NCI-H748 (cell line): ENCODE results near the gene FRMD5.
"Not testable (repeated sequence)": the region's sequence is repeated elsewhere in the genome, so short reads cannot be mapped to it uniquely, and the experiment has no call there.

Experiments used
- DNase-seq: peaks from one replicate; lab custom pipeline; 2025; ENCODE audit not compliant: unreplicated experiment; lab: John Stamatoyannopoulos, UW

Gene FRMD5

DNA sequence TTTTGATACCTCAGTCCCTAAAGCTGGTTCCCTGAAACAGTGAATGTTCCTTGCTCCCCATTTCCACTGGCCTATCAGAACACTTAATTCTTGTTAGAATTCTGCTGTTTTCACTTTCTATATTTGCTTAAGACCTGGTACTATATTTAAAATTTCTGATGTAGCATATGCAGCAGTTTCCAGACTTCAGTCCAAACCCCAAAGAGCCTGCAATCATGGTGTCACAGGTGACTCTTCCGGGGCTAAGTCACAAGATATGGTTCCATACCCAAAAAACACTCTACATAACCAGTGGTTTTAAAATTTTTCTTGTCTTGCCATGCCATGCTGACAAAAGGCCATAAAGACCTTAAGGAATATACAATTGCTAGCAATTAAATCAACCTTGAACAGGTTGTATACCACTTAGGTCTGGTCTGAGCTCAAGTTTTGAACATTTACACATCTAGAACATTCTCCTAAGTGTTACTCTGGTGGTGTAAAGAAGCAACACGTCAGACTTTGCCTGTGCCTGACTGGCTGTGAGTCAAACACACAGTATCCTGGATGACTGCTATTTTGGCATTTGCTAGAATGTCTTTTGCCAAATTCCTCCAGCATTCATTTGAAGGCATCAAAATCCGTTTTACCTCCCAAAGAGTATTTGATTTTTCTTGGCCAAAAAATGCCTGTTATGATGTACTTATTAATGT, 160.0 kb downstream of the FRMD5 start:
- no peak for DNase-seq

DNA sequence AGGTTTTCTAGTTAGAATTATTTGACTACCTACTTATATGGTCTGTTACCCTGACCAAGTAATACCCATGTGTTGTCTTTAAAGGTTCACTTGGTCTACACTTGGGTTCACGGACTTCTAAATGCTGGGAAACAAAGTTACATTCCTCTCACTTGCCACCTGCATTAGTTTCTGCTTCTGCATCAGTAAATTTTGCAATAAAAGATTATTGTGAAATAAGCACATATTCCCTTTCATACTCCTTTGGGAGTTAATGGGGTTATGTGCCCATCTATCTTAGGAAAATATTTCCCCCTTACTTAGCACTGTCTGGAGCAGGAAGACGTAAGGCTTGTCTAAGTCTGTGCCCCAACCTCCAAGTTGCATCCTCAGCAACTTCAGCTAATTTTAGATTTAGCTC, 160.7 kb downstream of the FRMD5 start:
- no peak for DNase-seq

DNA sequence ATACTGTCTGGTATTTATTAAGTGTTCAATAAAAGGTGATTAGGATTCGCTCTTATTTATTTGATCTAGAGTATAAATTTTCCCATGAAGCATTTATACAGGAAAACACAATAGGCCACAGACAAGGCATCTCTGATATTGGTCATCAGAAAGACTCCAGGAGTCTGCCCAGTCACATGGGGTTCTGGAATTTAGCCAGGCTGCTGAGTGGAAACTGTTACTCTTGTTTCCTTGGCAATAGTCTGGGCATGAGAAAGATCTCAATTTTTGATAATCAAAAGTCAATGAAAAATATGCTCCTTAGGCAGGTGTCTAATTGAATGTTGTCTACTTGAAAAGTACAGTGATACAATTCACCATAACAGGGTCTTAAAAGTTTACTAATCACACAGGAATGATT, 161.2 kb downstream of the FRMD5 start:
- no peak for DNase-seq

DNA sequence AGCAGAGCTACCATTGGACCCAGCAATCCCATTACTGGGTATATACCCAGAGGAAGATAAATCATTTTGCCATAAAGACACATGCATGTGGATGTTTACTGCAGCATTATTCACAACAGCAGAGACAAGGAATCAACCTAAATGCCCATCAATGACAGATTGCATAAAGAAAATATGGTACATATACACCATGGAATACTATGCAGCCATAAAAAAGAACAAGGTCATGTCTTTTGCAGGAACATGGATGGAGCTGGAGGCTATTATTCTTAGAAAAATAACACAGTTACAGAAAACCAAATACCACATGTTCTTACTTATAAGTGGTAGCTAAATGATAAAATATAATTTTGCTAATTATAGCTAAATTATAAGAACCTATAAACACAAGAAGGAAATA, 162.3 kb downstream of the FRMD5 start:
- not testable (repeated sequence) for DNase-seq

DNA sequence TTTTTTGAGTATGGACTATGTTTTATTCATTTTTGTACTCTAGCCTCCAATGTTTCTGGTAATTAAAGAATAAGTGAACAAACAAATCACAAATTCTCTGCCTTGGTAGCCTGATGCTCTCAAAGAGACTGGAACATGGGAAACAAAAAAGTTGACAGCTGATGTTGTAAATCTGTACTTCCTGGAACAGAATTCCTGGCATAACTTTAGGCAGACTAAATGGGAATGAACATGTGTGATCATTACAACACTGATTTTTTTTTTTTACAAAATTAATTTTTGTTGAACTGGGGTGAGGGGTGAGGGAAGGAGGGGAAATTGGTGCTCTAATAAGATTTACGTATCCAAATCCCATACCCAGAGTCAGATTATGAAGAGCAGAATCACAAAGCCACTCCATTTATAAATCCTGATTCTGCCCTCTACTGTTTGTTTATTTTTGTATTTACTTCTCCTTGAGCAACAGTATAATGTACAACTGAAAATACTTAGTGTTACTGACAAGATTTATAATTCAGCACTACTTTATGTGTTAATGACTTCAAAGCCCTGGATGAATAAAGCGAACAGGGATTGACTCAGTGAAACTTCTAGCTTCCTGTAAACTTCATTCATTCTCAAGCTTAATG, 165.0 kb downstream of the FRMD5 start:
- DNase-seq: no peak

DNA sequence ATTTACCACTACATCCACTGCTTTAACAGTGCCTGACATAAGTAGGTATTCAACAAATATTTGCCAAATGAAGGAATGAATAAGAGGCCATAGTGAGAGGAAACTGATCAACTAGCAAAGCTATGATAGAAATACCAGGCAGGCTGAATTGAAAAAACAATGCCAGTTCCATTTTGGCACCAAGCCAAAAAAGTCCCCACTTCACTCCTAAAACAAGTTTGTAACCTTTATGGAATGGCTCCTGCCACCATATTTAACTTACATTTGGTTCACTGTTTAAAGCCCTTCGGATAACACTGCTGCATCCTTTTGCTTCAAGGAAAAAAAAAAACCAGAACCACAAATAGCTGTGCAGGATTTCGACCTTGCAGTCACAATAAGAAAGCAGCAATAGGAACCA, 166.1 kb downstream of the FRMD5 start:
- no peak for DNase-seq

DNA sequence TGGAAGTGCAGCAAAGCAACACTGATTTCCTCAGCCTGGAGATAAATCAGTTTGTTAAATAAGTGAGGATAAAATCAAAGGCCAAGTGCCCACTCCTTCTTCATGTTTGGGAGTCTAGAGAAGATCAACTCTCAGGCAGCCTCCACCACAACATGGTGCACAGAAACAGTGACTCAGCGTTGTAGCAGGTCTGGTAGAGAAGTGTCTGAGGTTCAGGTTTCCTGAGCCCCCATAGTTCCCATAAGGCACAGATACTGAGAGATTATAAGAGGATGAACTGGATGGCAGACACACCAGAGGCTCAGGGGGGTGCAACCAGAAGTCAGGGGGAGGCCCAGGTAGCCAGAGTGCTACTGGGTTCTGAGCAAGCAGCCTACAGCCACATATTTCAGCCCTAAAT, 166.7 kb downstream of the FRMD5 start:
- DNase-seq: no peak

DNA sequence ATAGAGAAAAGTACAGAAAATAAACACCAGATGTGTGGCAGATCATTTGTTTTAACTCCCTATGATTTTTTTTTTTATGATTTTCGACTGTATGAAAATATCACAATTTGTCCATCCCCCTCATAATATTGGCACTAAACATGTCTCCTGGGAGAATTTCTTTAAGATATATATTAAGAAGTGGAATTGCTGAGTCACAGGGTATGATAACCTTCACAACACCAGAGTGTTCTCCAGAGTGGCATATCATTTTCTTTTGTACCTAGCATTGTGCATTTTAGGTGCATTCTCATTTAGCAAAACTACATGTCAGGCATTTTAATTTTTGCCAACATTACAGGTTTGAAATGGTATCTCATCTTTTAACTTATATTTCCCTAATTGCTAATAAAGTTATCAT, 170.9 kb downstream of the FRMD5 start:
- no peak for DNase-seq

DNA sequence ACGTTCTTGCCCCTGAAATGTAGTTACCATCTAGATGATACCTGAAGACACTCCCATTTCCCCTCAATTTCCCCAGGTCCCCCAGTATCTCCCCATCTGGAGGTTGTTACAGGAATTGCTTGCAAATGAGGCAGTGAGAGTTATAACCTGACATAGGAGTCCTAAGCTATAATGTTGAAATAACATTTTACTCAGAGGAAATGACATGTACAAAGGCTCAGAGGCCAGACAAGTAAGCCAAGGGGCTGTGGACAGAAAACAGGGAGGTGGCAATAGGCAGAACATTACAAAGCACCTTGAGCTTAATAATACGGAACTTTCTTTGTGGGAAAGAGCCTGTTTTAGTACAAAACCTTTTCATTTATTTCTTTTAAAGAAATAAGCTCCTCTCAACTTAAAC, 171.9 kb downstream of the FRMD5 start:
- DNase-seq: no peak

DNA sequence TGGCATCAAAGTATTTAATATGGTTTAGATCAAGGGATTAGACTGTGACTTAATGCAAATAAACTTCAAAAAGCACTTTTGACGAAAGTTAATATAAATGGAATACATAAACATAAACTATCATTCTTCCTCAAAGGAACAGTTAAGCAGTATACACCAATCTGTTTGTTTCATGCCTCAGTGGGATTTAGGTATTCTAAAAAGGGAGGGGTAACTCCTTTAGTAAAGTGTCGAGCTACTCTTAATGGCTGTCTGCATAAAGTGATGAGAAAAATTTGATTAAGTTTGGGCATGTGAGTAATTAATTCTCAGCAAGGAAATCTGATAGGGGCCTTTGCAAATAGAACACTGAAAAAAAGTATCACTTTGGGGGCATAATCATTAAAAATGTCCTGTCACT, 176.9 kb downstream of the FRMD5 start:
- DNase-seq: no peak

DNA sequence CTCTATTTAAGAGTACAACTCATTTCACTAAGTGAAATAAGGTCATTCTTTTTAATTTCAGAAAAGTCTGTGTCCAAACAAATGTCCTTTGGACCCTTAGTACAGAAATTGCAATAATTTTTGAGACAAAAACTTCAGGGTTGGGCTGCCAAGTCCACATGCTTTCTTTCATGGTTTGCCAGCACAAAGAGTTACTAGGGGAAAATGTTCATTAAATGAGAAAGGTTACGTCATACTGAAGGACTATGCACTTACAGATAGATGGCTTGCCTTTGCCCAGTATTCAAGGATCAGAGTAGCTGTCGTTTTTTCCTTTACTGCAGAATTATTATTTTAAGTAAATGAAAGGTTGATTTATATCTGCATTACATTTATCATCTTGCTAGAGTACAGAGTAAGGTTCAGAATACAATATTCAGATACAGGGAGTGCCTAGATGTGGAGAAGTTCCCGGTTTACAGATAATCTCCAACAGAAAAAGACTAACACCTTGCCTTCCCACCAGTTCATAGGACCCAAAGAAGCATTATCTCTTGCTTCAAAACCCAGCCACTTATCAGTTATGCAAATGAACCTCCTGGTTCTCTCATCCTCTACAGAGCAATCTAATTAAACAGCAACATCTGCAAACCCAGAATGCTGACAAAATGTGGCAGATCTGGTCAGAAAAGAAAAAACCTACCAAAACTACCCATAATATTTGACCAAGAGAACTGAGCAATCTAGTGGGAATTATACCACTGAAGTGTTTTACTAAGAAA, 179.3 kb downstream of the FRMD5 start:
- no peak for DNase-seq

DNA sequence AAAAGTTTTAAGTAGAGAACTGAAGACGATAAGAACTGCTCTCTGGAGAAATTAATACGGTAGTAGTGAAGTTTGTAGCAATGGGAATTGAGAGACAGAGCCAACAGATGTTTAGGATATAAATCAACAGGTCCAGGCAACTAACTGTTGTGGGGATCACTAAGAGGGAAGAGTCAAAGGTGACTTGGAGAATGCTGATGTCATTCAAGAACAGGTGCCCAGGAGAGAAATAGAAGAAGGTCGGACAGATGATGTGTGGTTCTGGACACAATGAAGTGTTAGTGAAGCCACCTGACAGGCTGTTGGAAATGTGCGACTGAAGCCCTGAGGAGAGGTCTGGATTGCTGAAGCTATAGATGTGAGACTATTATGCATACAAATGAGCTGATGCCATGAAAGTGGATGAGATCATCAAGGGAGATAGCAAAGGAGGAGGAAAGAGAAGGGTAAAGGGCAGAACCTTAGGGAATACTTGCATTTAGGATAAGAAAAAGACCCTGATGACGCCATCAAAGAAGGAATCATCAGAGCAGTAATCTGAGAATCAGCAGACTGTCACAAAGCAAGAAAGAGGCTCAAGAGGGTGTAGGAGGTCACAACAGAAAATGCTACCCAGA, 183.7 kb downstream of the FRMD5 start:
- DNase-seq: no peak

DNA sequence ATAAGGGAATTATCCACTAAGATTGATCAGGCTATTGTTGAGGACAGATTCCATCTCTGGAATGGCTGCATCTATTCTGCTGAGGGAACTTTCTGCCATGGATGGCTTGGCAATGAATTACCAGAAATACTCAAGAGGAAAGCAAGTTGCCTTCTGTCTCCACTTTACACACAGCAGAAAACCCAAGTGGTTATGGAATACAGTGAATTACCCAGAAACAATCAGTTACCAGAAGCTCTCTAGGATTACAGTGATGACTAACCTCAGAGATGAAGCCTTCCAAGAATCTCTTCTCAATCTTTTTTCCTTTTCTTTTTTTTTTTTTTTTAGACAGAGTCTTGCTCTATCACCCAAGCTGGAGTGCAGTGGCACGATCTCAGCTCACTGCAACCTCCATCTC, 185.0 kb downstream of the FRMD5 start:
- no peak for DNase-seq

DNA sequence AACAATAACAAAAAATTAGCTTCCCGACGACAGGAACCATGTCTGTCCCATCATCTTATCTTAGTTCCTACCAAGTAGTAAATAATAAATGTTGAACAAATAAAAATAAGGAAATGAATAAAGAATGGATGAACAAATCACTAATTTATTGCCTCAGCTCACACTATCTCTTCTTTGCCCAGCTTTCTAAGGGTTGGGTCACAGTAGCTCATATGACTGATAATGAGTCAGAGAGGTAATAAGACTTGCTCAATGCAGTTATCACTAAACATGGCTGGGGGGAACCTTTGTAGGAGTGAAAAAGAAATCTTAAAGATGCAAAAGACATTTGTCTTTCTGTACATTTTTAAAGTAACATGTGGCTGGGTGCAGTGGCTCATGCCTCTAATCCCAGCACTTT, 186.0 kb downstream of the FRMD5 start:
- DNase-seq: no peak

DNA sequence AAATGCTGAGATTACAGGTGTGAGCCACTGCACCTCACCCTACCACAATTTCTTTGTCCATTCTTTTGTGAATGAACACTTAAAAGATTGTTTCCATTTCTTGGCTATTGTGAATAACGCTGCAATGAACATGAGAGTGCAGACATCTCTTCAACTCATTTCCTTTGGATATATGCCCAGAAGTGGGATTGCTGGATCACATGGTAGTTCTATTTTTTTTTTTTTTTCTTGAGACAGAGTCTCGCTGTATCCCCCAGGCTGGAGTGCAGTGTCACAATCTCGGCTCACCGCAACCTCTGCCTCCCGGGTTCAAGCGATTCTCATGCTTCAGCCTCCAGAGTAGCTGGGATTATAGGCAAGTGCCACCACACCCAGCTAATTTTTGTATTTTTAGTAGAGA, 194.8 kb downstream of the FRMD5 start:
- DNase-seq: not testable (repeated sequence)

DNA sequence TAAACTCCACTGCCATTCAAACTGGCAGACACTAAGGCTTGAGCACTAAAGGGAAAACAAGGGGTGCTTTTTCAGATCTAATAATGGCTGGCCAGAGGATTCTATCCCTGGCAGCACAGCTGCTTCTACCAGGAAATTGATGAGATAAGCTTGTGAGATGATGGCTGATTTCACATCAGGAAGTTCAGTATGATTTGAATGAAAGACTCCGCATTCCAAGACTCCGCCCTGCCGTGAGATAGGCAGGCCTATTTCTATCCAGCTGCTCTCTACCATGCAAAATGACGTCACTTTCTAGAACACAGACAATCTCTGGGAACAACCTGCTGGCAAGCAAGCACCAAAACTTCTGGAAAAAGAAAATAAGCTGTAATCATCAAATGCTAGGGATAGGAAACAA, 196.5 kb downstream of the FRMD5 start:
- DNase-seq: no peak

DNA sequence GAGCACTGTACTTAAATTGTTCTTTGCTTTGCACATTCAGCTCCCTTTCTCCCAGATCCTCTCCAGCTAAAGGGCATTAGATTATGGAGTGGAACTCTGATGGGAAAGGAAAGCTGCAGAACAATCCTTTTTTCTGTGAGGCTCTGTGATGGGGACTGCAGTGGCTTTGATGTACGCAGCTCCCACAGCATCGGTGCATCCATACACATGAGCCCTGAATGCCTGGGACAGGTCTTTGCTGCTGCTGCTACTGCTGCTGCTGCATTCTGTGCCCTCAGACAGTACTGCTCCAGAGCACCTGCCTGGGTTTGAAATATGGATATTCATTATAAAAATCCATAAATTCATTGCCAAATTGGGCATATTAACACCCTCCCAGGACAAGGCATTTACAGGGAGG, 203.9 kb downstream of the FRMD5 start:
- DNase-seq: no peak

DNA sequence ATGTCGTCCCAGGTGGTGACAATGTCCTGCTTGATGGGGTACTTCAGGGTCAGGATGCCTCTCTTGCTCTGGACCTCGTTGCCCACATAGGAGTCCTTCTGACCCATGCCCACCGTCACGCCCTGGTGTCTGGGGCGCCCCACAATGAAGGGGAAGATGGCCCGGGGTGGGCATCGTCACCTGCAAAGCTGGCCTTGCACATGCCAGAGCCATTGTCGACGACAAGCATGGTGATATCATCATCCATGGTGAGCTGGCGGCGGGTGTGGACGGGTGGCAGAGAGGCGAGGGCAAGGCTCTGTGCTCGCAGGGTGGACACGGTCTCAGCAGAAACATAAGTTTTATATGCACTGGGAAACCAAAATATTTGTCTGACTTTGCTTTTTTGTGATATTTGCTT, 205.1 kb downstream of the FRMD5 start:
- no peak for DNase-seq

DNA sequence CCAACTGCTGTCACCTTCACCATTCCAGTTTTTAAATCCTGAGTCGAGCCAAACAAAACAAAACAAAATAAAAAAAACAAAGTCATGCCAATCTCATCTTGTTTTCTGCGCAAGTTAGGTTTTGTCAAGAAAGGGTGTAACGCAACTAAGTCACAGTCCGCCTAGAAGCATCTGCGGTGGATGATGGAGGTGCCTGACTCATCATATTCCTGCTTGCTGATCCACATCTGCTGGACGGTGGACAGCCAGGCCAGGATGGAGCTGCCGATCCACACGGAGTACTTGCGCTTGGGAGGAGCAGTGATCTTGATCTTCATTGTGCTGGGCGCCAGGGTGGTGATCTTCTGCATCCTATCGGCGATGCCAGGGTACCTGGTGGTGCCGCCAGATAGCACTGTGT, 206.2 kb downstream of the FRMD5 start:
- no peak for DNase-seq

DNA sequence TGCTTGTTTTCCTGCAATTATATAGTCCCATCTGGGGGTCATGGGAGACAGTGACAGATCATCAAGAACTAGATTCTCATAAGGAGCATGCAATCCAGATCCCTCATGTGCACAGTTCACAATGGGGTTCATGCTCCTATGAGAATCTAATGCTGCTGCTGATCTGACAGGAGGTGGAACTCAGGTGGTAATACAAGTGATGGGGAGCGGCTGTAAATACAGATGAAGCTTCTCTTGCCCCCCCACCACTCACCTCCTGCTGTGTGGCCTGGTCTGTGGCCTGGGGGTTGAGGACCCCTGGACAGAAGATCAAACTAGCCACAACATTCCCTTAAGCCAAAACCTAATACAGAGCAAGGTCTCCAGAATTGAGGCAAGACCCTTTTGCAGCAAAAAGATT, 207.1 kb downstream of the FRMD5 start:
- DNase-seq: no peak

DNA sequence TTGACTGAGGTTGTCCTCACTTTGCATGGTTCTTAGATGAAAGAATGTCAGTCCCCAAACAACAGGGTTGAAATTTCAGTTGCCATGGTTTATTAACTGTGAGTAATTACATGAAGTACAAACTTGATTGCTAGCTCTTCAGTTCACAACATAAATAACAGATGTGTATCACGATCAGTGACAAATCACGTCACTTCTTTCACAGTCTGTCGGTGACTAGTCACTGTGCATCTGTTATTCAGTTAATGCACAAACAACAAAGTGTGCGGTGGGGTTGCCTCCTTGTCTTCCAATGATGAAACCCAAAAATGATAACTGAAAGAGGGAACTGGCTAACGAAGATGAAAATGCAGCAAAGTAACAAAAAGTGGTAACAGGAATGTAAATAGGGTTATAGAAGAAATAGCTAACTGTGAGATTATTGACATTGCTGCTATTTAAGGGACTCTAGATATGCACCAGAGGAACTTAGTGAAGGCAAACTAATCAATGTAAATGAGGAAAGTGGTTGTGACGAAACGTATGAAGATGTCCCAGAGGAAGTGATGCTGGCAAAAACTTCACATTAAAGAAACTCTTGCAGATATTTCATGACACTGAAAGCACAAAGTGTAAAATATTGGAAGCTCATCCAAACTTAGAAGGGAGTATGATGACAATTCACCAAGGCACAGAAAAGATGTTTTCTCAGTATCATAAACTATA, 208.9 kb downstream of the FRMD5 start:
- DNase-seq: no peak
